Breast epithelium (tissue), 3 donors: ENCODE data around the gene NSF.
"Not testable (repeated sequence)": the region's sequence is repeated elsewhere in the genome, so short reads cannot be mapped to it uniquely, and the experiment has no call there.

ENCODE experiments used
- CTCF ChIP-seq, 3 donors: fragments of 450-650 bp; IDR thresholded peaks; one replicate each; pipeline ENCODE4 v1.5.1; 2016 to 2017; ENCODE audit warnings: antibody characterized with exemption in 3 of 3, mild to moderate bottlenecking in 3 of 3, moderate library complexity in 3 of 3
- POLR2A ChIP-seq: fragments of 450-650 bp; IDR thresholded peaks from one replicate; pipeline ENCODE4 v1.6.1; 2016; ENCODE audit warnings: antibody characterized with exemption, mild to moderate bottlenecking, moderate library complexity

DNA sequence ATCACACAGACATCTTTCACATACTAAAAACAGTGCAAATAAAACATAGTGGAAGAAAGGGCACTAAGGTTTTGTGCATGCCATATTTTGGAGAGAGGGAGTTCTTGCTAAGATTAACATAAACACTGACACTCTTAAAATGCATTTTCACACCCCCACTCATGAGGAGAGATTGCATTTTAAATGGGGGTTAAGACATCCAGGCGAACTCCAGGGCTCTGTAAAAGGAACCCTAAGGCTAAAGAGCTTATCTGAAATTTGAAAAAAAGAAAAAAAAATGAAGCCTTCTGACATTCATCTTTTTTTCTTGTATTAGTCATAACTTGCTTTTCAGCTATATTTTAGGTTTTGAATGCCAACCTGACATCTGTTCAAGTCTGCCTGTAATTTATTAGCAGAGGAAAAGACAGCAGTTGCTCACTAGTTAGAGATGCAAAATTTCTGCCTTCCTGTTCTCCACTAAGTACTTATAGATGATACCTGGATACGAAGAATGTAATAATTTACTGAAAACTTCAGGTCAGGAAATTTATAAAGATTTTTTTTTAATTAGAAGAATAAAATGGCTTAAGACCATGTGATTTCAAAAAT lies 57.3 kb downstream of the NSF start:
- TF ChIP-seq CTCF (IDR thresholded peaks at IDR 0.05); POLR2A: not testable (repeated sequence)
